WTC11 (cell line): ENCODE measurements around the gene NCSTN.

Experiments
- CREB1 ChIP-seq: sonication (generic); formaldehyde crosslinking; IDR thresholded peaks from 2 replicates; pipeline ENCODE4 v1.8.0; 2023; ENCODE audit warnings: mild to moderate bottlenecking, missing genetic modification reagents
- CREM ChIP-seq: sonication (generic); formaldehyde crosslinking; IDR thresholded peaks from 2 replicates; pipeline ENCODE4 v1.8.1; 2022; ENCODE audit warnings: mild to moderate bottlenecking, missing genetic modification reagents, moderate library complexity
- GRHL2 ChIP-seq: fragments of 250-450 bp; sonication (Bioruptor Pico); IDR thresholded peaks from 2 replicates; pipeline ENCODE4 v1.8.0; 2022; ENCODE audit warnings: mild to moderate bottlenecking, moderate library complexity; ENCODE audit not compliant: insufficient replicate concordance, severe bottlenecking
- SMAD4 ChIP-seq: sonication (generic); formaldehyde crosslinking; IDR thresholded peaks from 2 replicates; pipeline ENCODE4 v1.8.0; 2022; ENCODE audit warnings: mild to moderate bottlenecking, missing genetic modification reagents
- SP1 ChIP-seq: sonication (generic); formaldehyde crosslinking; conservative IDR thresholded peaks from 2 replicates; pipeline ENCODE4 v1.8.1; 2022; ENCODE audit warnings: missing genetic modification reagents
- TCF7 ChIP-seq: sonication (generic); formaldehyde crosslinking; IDR thresholded peaks from 2 replicates; pipeline ENCODE4 v1.8.0; 2022; ENCODE audit warnings: mild to moderate bottlenecking, low read depth, missing genetic modification reagents, moderate library complexity
- TEAD1 ChIP-seq: sonication (generic); formaldehyde crosslinking; IDR thresholded peaks from 2 replicates; pipeline ENCODE4 v1.8.0; 2022; ENCODE audit warnings: mild to moderate bottlenecking, missing genetic modification reagents
- ZNF121 ChIP-seq: sonication (generic); formaldehyde crosslinking; IDR thresholded peaks from 2 replicates; pipeline ENCODE4 v1.8.0; 2023; ENCODE audit warnings: missing genetic modification reagents
- TF ChIP-seq, protein P1 (sequence below): fragments of 200-600 bp; IDR thresholded peaks from 2 replicates; pipeline ENCODE4 v1.8.0; 2022; ENCODE audit warnings: antibody characterized with exemption
- TF ChIP-seq, protein P2 (sequence below): sonication (generic); formaldehyde crosslinking; IDR thresholded peaks from 2 replicates; pipeline ENCODE4 v1.8.1; 2023; ENCODE audit warnings: mild to moderate bottlenecking, missing genetic modification reagents
- TF ChIP-seq, protein P3 (sequence below): sonication (generic); formaldehyde crosslinking; IDR thresholded peaks from 2 replicates; pipeline ENCODE4 v1.8.0; 2022; ENCODE audit warnings: mild to moderate bottlenecking, missing genetic modification reagents
- TF ChIP-seq, protein P4 (sequence below): sonication (generic); formaldehyde crosslinking; conservative IDR thresholded peaks from 2 replicates; pipeline ENCODE4 v1.8.1; 2022; ENCODE audit warnings: mild to moderate bottlenecking, missing genetic modification reagents
- TF ChIP-seq, protein P5 (sequence below): sonication (generic); formaldehyde crosslinking; IDR thresholded peaks from 2 replicates; pipeline ENCODE4 v1.8.0; 2022; ENCODE audit warnings: mild to moderate bottlenecking, missing genetic modification reagents

DNA sequence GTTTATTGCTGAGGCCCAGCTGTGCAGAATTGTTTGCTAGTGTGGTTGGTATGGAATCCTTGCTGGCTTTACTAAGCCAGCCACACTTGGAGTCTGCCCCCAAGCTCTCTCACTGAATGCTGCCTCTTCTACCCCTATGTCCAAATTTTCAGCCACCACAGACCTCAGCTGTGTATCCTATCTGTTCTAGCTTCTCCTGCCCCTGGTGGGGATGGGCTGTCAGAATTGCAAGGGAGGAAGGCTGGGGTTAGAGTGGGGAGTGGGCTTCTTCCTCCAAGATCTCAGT, 28.1 kb downstream of the NCSTN start:
- TF ChIP-seq, protein P1, sequence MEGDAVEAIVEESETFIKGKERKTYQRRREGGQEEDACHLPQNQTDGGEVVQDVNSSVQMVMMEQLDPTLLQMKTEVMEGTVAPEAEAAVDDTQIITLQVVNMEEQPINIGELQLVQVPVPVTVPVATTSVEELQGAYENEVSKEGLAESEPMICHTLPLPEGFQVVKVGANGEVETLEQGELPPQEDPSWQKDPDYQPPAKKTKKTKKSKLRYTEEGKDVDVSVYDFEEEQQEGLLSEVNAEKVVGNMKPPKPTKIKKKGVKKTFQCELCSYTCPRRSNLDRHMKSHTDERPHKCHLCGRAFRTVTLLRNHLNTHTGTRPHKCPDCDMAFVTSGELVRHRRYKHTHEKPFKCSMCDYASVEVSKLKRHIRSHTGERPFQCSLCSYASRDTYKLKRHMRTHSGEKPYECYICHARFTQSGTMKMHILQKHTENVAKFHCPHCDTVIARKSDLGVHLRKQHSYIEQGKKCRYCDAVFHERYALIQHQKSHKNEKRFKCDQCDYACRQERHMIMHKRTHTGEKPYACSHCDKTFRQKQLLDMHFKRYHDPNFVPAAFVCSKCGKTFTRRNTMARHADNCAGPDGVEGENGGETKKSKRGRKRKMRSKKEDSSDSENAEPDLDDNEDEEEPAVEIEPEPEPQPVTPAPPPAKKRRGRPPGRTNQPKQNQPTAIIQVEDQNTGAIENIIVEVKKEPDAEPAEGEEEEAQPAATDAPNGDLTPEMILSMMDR, result no peak
- TF ChIP-seq, protein P2, sequence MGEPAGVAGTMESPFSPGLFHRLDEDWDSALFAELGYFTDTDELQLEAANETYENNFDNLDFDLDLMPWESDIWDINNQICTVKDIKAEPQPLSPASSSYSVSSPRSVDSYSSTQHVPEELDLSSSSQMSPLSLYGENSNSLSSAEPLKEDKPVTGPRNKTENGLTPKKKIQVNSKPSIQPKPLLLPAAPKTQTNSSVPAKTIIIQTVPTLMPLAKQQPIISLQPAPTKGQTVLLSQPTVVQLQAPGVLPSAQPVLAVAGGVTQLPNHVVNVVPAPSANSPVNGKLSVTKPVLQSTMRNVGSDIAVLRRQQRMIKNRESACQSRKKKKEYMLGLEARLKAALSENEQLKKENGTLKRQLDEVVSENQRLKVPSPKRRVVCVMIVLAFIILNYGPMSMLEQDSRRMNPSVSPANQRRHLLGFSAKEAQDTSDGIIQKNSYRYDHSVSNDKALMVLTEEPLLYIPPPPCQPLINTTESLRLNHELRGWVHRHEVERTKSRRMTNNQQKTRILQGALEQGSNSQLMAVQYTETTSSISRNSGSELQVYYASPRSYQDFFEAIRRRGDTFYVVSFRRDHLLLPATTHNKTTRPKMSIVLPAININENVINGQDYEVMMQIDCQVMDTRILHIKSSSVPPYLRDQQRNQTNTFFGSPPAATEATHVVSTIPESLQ (CRISPR knock-in tag), result no peak
- TF ChIP-seq GRHL2 (CRISPR knock-in tag) (no peak), CREM (CRISPR knock-in tag) (no peak), TEAD1 (CRISPR knock-in tag) (no peak), CREB1 (CRISPR knock-in tag) (no peak), SP1 (CRISPR knock-in tag) (no peak), SMAD4 (no peak), TCF7 (CRISPR knock-in tag) (no peak), ZNF121 (CRISPR knock-in tag) (no peak)
- TF ChIP-seq, protein P3, sequence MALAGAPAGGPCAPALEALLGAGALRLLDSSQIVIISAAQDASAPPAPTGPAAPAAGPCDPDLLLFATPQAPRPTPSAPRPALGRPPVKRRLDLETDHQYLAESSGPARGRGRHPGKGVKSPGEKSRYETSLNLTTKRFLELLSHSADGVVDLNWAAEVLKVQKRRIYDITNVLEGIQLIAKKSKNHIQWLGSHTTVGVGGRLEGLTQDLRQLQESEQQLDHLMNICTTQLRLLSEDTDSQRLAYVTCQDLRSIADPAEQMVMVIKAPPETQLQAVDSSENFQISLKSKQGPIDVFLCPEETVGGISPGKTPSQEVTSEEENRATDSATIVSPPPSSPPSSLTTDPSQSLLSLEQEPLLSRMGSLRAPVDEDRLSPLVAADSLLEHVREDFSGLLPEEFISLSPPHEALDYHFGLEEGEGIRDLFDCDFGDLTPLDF, result no peak
- TF ChIP-seq, protein P4, sequence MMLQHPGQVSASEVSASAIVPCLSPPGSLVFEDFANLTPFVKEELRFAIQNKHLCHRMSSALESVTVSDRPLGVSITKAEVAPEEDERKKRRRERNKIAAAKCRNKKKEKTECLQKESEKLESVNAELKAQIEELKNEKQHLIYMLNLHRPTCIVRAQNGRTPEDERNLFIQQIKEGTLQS (CRISPR knock-in tag), result no peak
- TF ChIP-seq, protein P5, sequence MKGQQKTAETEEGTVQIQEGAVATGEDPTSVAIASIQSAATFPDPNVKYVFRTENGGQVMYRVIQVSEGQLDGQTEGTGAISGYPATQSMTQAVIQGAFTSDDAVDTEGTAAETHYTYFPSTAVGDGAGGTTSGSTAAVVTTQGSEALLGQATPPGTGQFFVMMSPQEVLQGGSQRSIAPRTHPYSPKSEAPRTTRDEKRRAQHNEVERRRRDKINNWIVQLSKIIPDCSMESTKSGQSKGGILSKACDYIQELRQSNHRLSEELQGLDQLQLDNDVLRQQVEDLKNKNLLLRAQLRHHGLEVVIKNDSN (CRISPR knock-in tag), result no peak
